Germinal center (tissue), 1 donor: ENCODE data around the gene ZNF677.
"Not testable (repeated sequence)": the region's sequence is repeated elsewhere in the genome, so short reads cannot be mapped to it uniquely, and the experiment has no call there.

Source experiments
- DNase-seq: peaks from one replicate; pipeline ENCODE4 v3.0.0; 2012; ENCODE audit warnings: mixed read lengths, low spot score

ZNF677 gene

DNA sequence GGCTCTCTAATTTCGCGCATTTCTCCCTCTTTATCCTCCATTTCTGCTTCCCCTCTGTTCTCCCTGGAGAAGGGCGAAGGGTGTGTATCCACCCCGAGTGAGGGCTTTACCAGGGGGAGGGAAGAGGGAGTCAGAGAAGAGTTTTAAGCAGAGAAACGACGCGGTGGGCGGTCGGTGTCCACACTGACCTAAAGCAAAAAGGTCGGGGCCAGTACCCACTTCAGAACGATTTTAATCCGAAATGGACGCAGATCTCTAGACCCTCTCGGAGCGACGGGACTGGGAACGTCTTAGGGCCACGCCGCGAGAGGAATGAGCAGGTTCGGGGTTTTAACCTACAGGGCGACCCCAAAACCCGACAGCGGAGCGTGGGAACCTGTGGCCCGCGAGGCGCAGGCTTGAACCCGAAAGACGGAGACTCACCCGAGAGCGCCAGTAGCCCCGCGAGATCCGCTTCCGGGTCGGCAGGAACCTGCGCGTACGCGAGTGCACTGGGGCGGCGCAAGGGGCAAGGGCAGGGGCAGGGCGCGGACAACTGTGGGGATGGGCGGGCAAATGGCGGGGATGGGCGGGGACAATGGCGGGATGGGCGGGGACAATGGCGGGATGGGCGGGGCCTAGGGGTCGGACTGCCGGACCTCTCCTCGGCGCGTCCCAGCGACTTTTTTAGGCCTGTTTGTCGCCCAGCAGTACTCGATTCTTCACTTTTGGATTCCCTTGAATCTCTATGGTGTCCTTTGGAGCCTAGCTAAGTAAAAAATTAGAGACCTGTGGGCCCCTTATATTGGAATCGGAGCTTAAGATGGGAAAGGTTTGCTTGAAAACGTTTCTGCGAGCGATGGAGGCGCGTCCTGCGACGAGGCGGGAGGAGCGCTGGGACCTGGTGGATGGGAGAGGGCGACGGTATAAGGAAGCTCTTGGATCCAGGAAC is at the start of gene ZNF677:
Gene ZNF677, minus strand, starts transcription at position 463 of the 931 bp plus-strand sequence. CDS start 3,323 bp downstream, outside the sequence.
- peak; percentile 64 for DNase-seq

DNA sequence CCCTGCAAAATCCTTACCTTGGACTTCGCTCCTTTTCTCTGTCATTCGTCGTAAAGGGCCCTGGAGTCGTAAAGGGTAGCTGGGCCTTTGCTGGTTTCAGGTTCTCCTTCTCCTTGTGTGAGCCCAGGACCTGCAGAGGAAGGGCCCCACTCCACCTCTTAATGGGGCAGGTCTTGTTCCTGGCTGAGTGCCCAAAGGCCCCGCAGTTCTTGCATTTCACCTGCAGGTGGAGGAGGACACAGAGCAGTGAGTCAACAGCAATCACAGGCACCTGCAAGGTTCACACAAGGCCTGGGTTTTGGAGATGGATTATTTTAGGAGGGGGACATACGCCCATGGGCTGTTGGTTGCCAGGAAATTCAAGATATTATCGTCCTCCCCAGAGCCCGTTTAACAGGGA is 46.7 kb upstream of the ZNF677 start:
- DNase-seq = not testable (repeated sequence)

DNA sequence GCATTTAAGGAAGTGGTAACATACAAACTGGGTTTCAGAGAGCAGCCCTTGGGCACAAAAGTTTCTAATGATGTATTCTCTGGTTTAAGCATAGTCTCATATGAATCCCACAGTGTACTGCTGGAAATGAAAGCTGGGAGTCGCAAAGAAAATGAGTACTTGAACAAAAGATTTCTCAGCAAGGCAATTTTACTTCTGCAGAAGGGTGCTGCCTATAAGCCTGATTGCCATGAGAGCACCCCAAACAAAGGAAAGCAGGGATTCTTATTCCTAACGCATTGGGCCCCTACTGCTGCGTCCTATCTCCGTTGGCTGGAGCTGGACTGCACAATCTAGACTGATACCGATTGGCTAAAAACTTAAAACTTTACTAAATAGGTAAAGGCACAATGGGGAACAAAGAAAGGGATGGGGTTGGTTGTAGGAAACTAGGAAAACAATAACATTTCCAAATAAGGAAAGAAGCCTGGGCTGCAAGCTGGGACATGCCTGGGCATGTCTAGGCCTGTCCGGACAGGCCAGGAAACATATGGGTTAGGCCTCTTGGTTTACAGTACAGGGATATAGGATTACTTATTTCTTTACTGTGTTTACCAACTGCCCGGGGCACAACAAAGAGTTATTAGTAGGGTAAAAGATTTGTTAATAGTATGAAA is 40.2 kb upstream of the ZNF677 start:
- DNase-seq = no peak

DNA sequence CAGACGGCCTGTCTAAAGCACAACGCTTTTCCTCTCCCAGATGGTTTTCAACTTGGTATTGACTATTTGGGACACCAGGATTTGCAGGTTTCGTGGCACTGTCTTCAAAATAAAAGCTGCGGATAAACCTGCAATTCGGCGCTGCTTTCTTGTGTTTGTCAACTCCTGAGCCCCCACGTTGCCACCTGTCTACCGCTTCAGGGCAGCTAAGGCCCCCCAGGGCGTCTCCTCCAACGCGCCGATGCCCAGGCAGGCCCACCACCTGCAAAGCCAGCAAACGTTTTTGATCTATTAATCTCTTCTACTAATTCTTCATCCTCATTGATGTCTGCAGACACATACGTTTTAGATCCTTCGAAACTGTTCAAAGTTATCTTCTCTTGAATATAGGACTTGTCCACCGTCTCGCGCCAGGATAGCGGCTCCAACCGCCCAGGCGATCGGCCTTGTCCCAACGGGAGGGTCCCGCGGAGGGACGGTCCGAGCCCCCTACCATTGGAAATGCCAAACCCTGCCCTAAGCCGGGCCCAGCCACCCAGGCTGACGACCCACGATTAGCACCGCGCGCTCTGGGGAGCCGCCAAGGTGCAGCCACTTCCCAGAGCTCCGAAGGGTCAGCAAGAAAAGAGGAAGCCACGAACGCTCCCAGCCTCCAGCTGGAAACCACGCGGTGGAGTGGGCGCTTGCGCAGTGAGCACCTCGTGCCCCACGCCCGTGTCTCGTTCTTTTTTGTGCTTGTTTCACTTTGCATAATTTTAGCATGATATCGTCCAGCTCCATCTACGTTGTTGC is 36.3 kb upstream of the ZNF677 start:
- DNase-seq = no peak

DNA sequence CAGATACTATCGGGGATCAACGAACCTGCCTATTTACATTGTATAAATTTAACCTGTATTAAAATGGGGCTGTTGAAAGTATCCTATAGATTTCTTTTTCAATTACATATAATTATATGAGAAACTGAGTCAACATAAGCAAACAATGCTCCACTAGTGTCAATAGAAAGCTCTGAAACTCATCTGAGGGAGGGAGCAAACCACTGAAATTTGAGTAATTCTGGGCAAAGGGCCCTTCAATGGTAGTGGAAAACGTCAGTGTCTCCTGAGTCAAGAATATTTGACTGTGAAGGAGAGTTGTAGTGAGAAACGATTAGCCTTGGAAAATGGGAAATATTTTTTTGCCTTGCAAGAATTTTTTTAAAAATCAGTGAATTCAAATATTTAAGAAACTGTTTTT is 30.4 kb upstream of the ZNF677 start:
- no peak for DNase-seq

DNA sequence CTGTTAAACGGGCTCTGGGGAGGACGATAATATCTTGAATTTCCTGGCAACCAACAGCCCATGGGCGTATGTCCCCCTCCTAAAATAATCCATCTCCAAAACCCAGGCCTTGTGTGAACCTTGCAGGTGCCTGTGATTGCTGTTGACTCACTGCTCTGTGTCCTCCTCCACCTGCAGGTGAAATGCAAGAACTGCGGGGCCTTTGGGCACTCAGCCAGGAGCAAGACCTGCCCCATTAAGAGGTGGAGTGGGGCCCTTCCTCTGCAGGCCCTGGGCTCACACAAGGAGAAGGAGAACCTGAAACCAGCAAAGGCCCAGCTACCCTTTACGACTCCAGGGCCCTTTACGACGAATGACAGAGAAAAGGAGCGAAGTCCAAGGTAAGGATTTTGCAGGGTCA is 27.3 kb upstream of the ZNF677 start:
- not testable (repeated sequence) for DNase-seq

DNA sequence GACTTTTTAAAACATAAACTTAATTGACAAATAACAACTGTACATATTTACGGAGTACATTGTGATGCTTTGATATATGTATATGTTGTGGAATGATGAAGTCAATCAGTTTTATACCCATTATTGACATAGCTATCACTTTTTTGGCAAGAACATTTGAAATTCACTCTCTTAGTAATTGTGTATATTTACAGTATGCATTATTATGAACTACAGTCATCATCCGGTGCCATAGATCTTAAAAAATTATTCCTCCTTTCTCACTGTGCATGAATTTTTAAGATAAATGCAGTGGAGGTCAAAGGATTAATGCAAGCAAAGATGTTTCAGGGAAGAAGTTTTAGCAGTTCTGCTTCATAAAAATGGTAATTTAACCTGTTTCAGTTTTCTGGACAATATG is 20.8 kb upstream of the ZNF677 start:
- DNase-seq = no peak

DNA sequence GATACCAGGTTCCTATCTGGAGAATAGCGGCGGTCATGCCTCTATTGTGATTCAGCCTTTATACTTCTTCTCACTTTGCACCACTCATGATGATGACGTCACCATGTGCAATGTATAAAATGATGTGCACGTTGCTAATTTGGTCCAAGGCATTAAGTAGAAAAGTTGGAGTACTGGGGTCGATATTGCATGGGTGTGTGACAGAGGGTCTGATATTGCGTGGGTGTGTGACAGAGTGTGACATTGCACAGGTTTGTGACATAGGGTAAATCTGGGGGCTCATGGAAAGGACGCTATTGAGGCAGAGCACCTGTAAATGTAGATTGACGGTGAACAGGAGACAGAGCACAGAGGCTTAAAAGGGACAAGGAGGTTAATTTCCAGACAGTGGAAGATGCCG is 17.4 kb upstream of the ZNF677 start:
- no peak for DNase-seq

DNA sequence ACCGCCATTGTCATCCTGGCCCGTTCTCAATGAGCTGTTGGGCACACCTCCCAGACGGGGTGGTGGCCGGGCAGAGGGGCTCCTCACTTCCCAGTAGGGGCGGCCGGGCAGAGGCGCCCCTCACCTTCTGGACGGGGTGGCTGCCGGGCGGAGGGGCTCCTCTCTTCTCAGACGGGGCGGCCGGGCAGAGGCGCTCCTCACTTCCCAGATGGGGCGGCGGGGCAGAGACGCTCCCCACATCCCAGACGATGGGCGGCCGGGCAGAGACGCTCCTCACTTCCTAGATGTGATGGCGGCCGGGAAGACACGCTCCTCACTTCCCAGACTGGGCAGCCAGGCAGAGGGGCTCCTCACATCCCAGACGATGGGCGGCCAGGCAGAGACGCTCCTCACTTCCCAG is 15.2 kb upstream of the ZNF677 start:
- not testable (repeated sequence) for DNase-seq

DNA sequence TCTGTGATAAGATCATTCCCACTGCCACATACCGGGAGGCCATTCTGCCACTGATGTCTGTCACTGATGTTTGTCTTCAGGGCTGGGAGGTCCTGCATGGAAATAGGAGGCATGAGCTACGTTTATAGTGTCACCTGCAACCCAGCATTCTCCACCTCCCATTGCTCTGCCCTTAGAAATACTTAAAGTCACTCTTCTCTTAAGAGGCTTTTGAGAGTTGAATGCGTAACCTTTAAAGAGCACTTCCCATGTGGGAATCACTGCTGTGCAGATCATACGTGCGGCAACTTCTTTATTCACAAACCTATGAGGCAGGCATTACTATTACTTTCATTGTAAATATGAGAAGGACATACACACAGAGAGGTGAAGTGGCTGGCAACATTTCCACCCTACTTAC is 12.9 kb upstream of the ZNF677 start, which contains the start of gene VN1R4:
Gene VN1R4, minus strand, starts transcription at position 101 of the 400 bp plus-strand sequence. Its CDS starts 58 bp downstream, at position 43.
- DNase-seq = not testable (repeated sequence)

DNA sequence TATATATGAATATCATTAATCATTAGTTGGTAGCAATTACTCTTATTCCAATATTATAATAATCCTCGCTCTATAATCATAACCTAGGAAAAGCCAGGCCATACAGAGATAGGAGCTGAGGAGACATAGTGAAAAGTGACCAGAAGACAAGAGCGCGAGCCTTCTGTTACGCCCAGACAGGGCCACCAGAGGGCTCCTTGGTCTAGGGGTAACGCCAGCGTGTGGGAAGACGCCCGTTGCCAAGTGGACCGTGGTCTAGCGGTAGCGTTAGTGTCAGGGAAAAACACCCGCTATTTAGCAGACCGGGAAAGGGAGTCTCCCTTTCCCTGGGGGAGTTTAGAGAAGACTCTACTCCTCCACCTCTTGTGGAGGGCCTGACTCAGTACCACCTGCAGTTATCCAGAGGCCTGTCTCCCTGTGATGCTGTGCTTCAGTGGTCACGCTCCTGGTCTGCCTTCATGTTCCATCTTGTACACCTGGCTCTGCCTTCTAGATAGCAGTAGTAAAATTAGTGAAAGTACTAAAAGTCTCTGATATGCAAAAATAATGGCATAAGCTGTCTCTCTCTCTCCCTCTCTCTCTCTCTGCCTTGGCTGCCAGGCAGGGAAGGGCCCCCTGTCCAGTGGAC is 3.2 kb upstream of the ZNF677 start, which contains the start of gene VN1R2:
Gene VN1R2, plus strand, starts transcription at position 578 of the 628 bp plus-strand sequence. CDS start 84 bp downstream, outside the sequence.
- DNase-seq = not testable (repeated sequence)

DNA sequence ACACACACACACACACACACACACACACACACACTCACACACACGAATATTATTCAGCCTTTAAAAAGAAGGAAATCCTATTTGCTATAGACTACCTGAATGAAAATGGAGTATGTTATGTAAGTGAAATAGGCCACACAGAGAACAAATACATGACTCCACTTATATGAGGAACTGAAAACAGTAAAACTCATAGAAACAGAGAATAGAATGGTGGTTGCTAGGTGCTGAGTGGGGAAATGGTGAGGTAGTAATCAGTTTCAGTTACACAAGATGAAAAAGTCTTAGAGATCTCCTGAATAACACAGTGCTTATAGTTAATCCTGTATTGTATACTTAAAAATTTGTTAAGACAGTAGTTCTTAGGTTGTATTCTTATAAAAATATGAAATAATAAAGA is 8.2 kb downstream of the ZNF677 start:
- DNase-seq = no peak

DNA sequence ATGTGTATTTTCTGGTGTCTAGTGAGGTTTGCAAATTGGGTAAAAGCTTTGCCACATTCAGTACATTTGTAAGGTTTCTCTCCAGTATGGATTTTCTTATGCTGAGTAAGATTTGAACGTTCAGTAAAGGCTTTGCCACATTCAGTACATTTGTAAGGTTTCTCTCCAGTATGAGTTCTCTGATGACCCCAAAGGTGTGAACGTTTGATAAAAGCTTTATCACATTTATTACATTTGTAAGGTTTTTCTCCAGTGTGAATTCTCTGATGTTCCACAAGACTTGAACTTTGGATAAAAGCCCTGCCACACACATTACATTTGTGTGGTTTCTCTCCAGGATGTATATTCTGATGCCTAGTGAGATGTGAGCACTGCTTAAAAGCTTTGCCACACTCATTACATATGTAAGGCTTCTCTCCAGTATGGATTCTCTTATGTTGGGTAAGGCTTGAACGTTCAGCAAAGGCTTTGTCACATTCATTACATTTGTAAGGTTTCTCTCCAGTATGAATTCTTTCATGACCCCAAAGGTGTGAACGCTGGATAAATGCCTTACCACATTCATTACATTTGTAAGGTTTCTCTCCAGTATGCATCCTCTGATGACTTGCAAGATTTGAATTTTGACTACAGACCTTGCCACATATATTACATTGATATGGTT is 17.4 kb downstream of the ZNF677 start:
- DNase-seq = no peak

DNA sequence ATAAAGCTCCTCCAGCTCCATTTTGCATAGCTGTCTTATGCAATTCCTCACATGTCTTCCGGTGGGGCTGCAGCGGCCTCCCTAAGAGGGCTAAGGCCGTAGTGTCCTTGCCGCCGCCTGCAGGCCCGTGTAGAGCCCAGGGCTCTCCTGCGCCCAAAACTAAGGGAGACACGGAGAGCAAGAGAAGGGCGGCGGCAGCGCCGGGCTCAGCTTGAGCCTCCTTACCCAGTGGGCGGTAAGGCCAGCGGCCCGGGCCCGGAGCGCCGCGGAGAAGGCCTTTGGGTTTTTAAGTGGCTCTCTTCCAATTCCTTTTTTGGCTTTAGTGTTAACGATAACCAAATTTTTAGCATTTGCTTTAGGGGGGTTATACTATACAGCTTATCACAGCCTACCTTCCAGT is 30.1 kb downstream of the ZNF677 start:
- DNase-seq = no peak

DNA sequence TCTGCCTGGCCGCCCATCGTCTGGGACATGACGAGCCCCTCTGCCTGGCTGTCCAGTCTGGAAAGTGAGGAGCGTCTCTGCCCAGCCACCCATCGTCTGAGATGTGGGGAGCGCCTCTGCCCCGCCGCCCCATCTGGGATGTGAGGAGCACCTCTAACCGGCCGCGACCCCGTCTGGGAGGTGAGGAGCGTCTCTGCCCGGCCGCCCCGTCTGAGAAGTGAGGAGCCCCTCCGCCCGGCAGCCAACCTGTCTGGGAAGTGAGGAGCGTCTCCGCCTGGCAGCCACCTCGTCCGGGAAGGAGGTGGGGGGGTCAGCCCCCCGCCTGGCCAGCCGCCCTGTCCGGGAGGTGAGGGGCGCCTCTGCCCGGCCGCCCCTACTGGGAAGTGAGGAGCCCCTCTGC is 32.0 kb downstream of the ZNF677 start:
- DNase-seq = not testable (repeated sequence)

DNA sequence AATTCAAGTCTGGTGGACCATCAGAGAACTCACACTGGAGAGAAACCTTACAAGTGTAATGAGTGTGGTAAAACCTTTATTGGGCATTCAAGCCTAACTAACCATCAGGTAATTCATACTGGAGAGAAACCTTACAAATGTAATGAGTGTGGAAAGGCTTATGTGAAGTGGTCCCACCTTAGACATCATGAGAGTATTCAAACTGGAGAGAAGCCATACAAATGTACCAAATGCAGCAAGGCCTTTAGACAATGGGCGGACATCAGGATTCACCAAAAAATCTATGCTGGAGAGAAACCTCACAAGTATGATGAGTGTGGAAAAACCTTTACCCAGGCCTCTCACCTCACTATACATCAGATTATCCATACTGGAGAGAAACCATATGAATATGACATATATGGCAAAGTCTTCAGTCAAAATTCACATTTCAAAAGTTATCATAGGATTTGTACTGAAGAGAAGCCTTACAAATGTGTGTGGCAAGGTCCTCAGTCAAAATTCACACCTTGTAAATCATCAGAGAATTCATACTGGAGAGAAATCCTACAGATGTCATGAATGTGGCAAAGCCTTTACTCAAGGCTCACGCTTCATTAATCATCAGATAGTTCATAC is 41.9 kb downstream of the ZNF677 start:
- DNase-seq = no peak

DNA sequence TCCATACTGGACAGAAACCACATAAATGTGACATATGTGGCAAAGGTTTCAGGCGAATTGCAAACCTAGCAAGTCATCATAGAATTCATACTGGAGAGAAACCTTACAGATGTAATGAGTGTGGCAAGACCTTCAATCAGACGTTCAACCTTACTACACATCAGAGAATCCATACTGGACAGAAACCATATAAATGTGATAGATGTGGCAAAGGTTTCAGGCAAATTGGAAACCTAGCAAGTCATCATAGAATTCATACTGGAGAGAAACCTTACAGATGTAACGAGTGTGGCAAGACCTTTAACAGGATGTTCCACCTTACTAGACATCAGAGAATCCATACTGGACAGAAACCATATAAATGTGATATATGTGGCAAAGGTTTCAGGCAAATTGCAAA is 43.1 kb downstream of the ZNF677 start:
- not testable (repeated sequence) for DNase-seq

DNA sequence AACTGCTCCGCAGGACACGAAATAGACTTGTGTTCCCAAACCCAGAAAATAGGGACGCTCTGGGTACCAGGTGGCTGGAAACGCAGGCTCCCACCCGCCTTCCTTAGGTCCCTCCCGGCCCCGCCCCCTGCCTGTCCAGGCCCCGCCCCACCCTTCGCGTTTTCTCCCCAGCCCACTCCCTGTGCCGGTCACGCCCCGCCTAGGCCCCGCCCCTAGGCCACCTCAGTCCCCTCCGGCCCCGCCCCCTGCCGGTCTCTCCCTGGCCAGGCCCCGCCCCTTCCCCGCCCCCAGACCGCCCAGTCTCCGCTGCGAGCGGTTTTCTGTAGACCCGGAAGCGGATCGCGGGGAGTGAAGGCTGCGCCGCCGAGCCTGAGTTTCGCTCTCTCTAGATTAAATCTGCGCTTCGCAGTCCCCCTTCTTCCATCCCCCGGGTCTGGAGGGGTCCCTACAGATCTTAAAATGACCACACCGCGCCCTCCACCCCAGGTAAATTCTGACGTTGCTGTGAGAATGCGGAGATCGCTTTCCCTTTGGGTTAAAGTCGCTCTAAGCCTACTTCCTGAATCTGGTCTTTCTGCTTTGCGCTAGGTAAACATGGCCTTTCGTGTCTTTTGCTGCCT is 57.8 kb downstream of the ZNF677 start:
- DNase-seq = peak; percentile 99

DNA sequence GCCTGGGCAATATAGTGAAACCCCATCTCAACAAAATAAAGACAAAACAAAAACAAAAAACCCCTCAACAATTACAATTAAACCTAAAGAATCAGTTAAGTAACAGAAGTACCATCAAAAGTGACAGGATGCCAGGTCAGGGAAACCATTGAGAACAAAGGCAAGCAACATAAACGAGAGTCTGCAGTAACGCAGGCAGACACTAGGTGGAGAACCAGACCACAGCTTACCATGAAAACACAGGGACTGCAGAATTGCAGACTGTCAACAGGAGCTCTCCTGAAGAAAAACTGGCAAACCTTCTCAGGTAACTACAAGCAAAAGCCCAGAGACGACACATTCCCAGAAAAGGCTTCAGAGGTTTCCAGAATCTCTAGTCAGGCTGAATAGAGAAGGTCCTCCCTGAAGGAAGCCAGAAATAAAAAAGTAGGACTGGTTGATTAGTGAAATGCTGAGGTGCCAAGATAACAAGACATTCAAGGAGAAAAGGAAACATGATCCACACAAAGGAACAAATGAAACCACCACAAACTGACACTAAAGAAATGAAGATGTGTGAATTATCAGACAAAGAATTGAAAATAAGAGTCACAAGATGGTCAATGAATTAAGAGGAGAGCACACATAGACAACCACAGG is 59.3 kb downstream of the ZNF677 start:
- peak; percentile 64 for DNase-seq
